DND-41 (cell line): ENCODE results near the gene CCDC85C.

Experiments used
- ATAC-seq: fragments of 200-7000 bp; cut with Tn5 transposase; 3 replicates; pipeline ENCODE4 v1.9.1; 2021; ENCODE audit warnings: low read depth; ENCODE audit not compliant: insufficient read depth
- DNase-seq: peaks from one replicate; pipeline ENCODE4 v3.0.0-alpha.2; 2020
- H2AFZ ChIP-seq: 2 replicates; pipeline ENCODE4 v1.6.0; 2012; ENCODE audit warnings: low read depth, low read length
- H3K27ac ChIP-seq: 2 replicates; pipeline ENCODE4 v1.5.1; 2012; ENCODE audit warnings: low read length, inconsistent platforms
- H3K27me3 ChIP-seq: fragments of 200-600 bp; sonication (generic); 2 replicates; pipeline ENCODE4 v1.6.0; 2012; ENCODE audit warnings: low read length, mild to moderate bottlenecking, inconsistent platforms; ENCODE audit not compliant: insufficient read depth, poor library complexity
- H3K36me3 ChIP-seq: 2 replicates; pipeline ENCODE4 v1.5.1; 2012; ENCODE audit warnings: low read length, inconsistent platforms; ENCODE audit not compliant: insufficient read depth
- H3K4me1 ChIP-seq: 2 replicates; pipeline ENCODE4 v1.5.1; 2012; ENCODE audit warnings: mild to moderate bottlenecking, low read length; ENCODE audit not compliant: insufficient read depth
- H3K4me2 ChIP-seq: 2 replicates; pipeline ENCODE4 v1.6.0; 2012; ENCODE audit warnings: mild to moderate bottlenecking, moderate library complexity, low read length, inconsistent platforms; ENCODE audit not compliant: insufficient read depth
- H3K4me3 ChIP-seq, 2 experiments: fragments of 200-600 bp in 1 of 2; shearing (Covaris generic) in 1 of 2; 2 replicates each; pipeline ENCODE4 v1.5.1; 2012 to 2016; ENCODE audit warnings: inconsistent platforms in 2 of 2, low read length in 2 of 2, mild to moderate bottlenecking in 2 of 2, low read depth in 1 of 2, moderate library complexity in 1 of 2
- H3K79me2 ChIP-seq: 2 replicates; pipeline ENCODE4 v1.6.0; 2012; ENCODE audit warnings: low read length, inconsistent platforms; ENCODE audit not compliant: insufficient read depth
- H3K9ac ChIP-seq: 2 replicates; pipeline ENCODE4 v1.6.0; 2012; ENCODE audit warnings: low read depth, mild to moderate bottlenecking, inconsistent platforms, low read length, moderate library complexity
- H3K9me3 ChIP-seq: 2 replicates; pipeline ENCODE4 v1.5.1; 2012; ENCODE audit warnings: low read length, moderate library complexity, mild to moderate bottlenecking, inconsistent platforms; ENCODE audit not compliant: insufficient read depth, severe bottlenecking
- H4K20me1 ChIP-seq: 2 replicates; pipeline ENCODE4 v1.6.0; 2012; ENCODE audit warnings: low read length; ENCODE audit not compliant: insufficient read depth
- EZH2 ChIP-seq: IDR thresholded peaks from 3 replicates; pipeline ENCODE4 v1.6.1; 2012; ENCODE audit warnings: borderline replicate concordance, low read depth, mild to moderate bottlenecking, moderate library complexity, low read length, inconsistent platforms; ENCODE audit not compliant: severe bottlenecking
- TF ChIP-seq, protein P1 (sequence below): IDR thresholded peaks from 2 replicates; pipeline ENCODE4 v1.5.1; 2012; ENCODE audit warnings: borderline replicate concordance, low read length, moderate library complexity, mild to moderate bottlenecking; ENCODE audit not compliant: poor library complexity, severe bottlenecking; ENCODE audit errors: extremely low read depth

Gene CCDC85C

DNA sequence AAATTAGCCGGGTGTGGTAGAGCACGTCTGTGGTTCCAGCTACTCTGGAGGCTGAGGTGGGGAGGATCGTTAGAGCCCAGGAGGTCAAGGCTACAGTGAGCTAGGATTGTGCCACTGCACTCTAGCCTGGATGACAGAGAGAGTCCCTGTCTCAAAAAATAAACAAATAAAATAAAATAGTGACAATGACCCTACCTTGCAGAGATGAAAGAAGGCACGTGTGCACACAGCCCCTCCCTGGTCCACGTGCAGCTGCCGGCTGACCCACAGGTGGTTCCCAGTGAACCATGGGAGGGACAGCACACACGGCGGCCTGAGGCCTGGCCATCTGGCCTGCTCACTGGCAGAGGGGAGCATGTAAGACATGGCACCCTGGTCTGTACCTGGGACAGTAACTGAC, 45.6 kb upstream of the CCDC85C start:
- Histone ChIP-seq H3K4me2 (no peak overlapping the region), H3K9ac (no peak overlapping the region), H3K36me3 (no peaks in the 10 kb centered on the region), H3K4me1 (no peaks in the 10 kb centered on the region), H3K27me3 (no peaks in the 10 kb centered on the region), H3K79me2 (no peaks in the 10 kb centered on the region), H3K4me3 (no peak overlapping the region), H3K9me3 (no peaks in the 10 kb centered on the region), H4K20me1 (peaks cover 5% of the 10 kb centered on the region; the same call in 1 of the 2 replicates), H3K27ac (no peak overlapping the region), H2AFZ (no peak overlapping the region)
- no peak for DNase-seq
- ATAC-seq, result no peak
- TF ChIP-seq EZH2, result no peak
- TF ChIP-seq, protein P1, sequence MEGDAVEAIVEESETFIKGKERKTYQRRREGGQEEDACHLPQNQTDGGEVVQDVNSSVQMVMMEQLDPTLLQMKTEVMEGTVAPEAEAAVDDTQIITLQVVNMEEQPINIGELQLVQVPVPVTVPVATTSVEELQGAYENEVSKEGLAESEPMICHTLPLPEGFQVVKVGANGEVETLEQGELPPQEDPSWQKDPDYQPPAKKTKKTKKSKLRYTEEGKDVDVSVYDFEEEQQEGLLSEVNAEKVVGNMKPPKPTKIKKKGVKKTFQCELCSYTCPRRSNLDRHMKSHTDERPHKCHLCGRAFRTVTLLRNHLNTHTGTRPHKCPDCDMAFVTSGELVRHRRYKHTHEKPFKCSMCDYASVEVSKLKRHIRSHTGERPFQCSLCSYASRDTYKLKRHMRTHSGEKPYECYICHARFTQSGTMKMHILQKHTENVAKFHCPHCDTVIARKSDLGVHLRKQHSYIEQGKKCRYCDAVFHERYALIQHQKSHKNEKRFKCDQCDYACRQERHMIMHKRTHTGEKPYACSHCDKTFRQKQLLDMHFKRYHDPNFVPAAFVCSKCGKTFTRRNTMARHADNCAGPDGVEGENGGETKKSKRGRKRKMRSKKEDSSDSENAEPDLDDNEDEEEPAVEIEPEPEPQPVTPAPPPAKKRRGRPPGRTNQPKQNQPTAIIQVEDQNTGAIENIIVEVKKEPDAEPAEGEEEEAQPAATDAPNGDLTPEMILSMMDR, result no peak

DNA sequence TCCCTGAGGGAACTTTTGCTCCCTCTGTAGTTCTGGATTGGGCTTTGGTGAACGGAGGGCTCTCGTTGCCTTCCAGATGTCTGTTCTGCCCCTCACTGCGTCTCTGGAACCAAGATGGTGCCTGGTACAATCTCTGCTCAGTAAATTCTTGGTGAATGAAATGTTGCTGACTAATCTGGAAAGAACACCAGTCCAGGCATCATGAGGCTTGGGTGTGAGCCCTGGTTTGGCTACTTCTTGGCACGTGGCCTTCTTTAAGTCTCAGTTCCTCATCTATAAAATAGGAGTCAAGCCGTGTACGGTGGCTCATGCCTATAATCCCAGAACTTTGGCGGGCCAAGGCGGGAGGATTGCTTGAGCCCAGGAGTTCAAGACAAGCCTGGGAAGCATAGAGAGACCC, 45.2 kb upstream of the CCDC85C start:
- H3K9me3 ChIP-seq, result no peaks in the 10 kb centered on the region
- no peaks in the 10 kb centered on the region for H3K36me3 ChIP-seq
- ATAC-seq, result no peak
- H3K4me1 ChIP-seq, result no peaks in the 10 kb centered on the region
- H3K9ac ChIP-seq, result no peak overlapping the region
- TF ChIP-seq EZH2, result no peak
- TF ChIP-seq, protein P1, result no peak
- DNase-seq, result no peak
- H2AFZ ChIP-seq, result no peak overlapping the region
- H3K27me3 ChIP-seq, result no peaks in the 10 kb centered on the region
- H3K79me2 ChIP-seq, result no peaks in the 10 kb centered on the region
- H3K4me2 ChIP-seq, result no peak overlapping the region
- H3K4me3 ChIP-seq, result no peak overlapping the region
- peaks cover 5% of the 10 kb centered on the region; the same call in 1 of the 2 replicates for H4K20me1 ChIP-seq
- H3K27ac ChIP-seq, result no peak overlapping the region

DNA sequence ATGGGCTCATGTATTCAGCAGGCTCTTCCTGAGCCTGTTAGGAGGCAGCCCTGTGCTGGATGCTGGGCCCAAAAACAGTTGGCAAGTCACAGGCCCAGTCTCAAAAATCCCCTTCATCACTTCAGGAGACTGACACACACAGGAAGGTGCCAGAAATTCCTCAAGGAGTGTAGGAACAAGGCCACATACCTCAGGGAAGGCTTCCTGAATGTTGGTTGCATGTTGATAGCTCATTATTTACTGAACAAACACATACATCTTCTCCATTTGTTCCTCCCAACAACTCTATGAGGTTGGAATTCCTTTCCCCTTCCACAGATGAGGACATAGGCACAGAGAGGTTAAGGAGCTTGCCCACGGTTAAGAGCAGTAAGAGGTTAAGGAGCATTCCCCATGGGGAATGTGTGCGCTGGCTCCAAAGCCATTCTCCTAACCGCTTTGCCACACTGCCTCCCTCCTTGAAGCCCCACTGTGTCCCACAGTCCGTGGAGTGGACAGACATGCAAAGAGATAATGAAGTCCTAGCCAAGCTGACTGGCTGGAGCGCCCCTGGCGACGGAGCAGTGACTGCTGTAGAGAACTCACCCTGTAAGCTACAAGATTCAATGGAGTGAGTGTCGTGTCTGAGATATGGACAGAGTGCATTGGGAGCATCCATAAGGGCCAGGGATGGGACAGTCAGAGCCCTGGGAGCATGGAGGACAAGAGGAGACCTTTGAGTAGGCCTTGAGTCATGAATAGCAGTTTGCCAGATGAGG, 44.2 kb upstream of the CCDC85C start:
- no peak overlapping the region for H3K27ac ChIP-seq
- H3K27me3 ChIP-seq, result no peaks in the 10 kb centered on the region
- H3K9me3 ChIP-seq, result no peaks in the 10 kb centered on the region
- no peaks in the 10 kb centered on the region for H3K79me2 ChIP-seq
- H2AFZ ChIP-seq, result no peak overlapping the region
- DNase-seq, result no peak
- no peaks in the 10 kb centered on the region for H3K4me1 ChIP-seq
- no peak for ATAC-seq
- TF ChIP-seq EZH2, result no peak
- H3K4me2 ChIP-seq, result no peak overlapping the region
- no peaks in the 10 kb centered on the region for H3K36me3 ChIP-seq
- peaks cover 5% of the 10 kb centered on the region; the same call in 1 of the 2 replicates for H4K20me1 ChIP-seq
- H3K4me3 ChIP-seq, result no peak overlapping the region
- H3K9ac ChIP-seq, result no peak overlapping the region

- no peak for DNase-seq
- H3K9ac ChIP-seq, result no peak overlapping the region
Measured at GRCh38 chr14:99647411-99647810, 43.4 kb upstream of the CCDC85C start.

More at GRCh38 chr14:99647411-99647810, 43.4 kb upstream of the CCDC85C start:
- no peak overlapping the region for H3K4me3 ChIP-seq
- TF ChIP-seq EZH2, result no peak
- TF ChIP-seq, protein P1, result no peak
- H3K9me3 ChIP-seq, result no peaks in the 10 kb centered on the region
- H3K4me2 ChIP-seq, result no peak overlapping the region
- peaks cover 5% of the 10 kb centered on the region; the same call in 1 of the 2 replicates for H4K20me1 ChIP-seq
- no peak for ATAC-seq
- H3K79me2 ChIP-seq, result no peaks in the 10 kb centered on the region
- no peaks in the 10 kb centered on the region for H3K27me3 ChIP-seq
- no peaks in the 10 kb centered on the region for H3K36me3 ChIP-seq
- no peaks in the 10 kb centered on the region for H3K4me1 ChIP-seq
- no peak overlapping the region for H3K27ac ChIP-seq
- no peak overlapping the region for H2AFZ ChIP-seq
